Measurements from ENCODE around the gene ARG1.

ARG1 gene

DNA sequence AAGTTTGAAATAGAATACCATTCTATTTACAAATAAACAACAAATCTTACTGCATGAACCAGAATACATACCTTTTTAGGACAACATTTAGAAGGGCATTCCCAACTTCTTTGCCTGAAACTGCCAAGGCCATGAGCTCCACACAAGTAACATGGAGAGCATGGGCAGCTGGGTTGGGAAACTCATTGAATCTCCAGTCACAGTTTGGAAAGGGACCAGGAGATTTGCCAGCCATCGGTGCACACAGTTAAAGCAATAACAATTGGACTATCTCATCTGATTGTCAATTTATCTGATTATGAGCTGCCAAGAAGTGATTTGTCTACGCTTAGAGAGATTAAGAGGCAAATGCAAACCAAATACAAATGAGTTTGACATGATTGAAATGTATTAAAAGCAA lies 19.9 kb downstream of the ARG1 start:
- in situ Hi-C loops (cut with HindIII; ENCODE audit: low pct_ligation_motif_present, low sequenced_read_pairs): no loop called here
- Histone ChIP-seq H3K36me3 (replicated peaks) (peaks cover 72% of the 10 kb centered on the region), H3K27me3 (replicated peaks) (no peaks in the 10 kb centered on the region), H3K27ac (no peak overlapping the region), H3K4me3 (ENCODE audit: low read depth, low read length) (no peak overlapping the region)
- DNase-seq: no peak
- no peak for TF ChIP-seq CTCF (IDR thresholded peaks at IDR 0.05; ENCODE audit: low read depth, low read length, missing control alignments)

- no peak overlapping the region for H3K27ac ChIP-seq
- DNase-seq: no peak
- in situ Hi-C loops (cut with HindIII; ENCODE audit: low pct_ligation_motif_present, low sequenced_read_pairs): no loop called here
- TF ChIP-seq CTCF (IDR thresholded peaks at IDR 0.05; ENCODE audit: low read depth, low read length, missing control alignments): no peak
- no peaks in the 10 kb centered on the region for H3K27me3 ChIP-seq (replicated peaks)
- peaks cover 72% of the 10 kb centered on the region for H3K36me3 ChIP-seq (replicated peaks)
- H3K4me3 ChIP-seq (ENCODE audit: low read depth, low read length): no peak overlapping the region
These were observed 21.0 kb downstream of the ARG1 start for GRCh38 chr6:131594074-131594473.

DNA sequence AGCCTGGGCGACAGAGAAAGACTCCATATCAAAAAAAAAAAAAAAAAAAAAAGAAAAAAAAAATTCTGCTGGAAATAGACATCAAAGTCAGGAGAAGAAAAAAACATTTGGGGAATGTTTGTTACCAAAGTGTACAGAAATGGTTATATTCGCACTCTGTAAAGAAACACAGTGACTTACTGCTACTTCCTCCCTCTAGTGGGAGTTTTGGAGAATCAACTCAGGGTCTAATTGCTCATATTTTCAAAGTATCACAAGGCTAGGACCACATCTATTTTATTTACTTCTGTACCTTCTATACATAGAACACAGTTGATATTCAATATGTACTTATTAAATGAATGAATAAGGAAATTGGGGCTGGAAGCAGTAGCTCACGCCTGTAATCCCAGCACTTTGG lies 24.4 kb downstream of the ARG1 start:
- DNase-seq: no peak
- in situ Hi-C loops (cut with HindIII; ENCODE audit: low pct_ligation_motif_present, low sequenced_read_pairs): no loop called here
- H3K36me3 ChIP-seq (replicated peaks): peaks cover 59% of the 10 kb centered on the region

GRCh38 chr6:131600716-131601115 lies 27.7 kb downstream of the ARG1 start:
- Histone ChIP-seq H3K27ac (no peak overlapping the region), H3K4me3 (ENCODE audit: low read depth, low read length) (no peak overlapping the region), H3K27me3 (replicated peaks) (no peaks in the 10 kb centered on the region), H3K36me3 (replicated peaks) (peaks cover 53% of the 10 kb centered on the region)
- in situ Hi-C loops (cut with HindIII; ENCODE audit: low pct_ligation_motif_present, low sequenced_read_pairs): no loop called here
- no peak for DNase-seq
- no peak for TF ChIP-seq CTCF (IDR thresholded peaks at IDR 0.05; ENCODE audit: low read depth, low read length, missing control alignments)

More for the DNA sequence above, 24.4 kb downstream of the ARG1 start:
- Histone ChIP-seq H3K27ac (no peak overlapping the region), H3K4me3 (ENCODE audit: low read depth, low read length) (no peak overlapping the region), H3K27me3 (replicated peaks) (no peaks in the 10 kb centered on the region)
- peak; percentile 31 for TF ChIP-seq CTCF (IDR thresholded peaks at IDR 0.05; ENCODE audit: low read depth, low read length, missing control alignments)

- no peak overlapping the region for H3K4me3 ChIP-seq (ENCODE audit: low read depth, low read length)
- TF ChIP-seq CTCF (IDR thresholded peaks at IDR 0.05; ENCODE audit: low read depth, low read length, missing control alignments): peak; percentile 18
- peak overlapping the region; percentile 47 for H3K27ac ChIP-seq
- peak; percentile 90 for DNase-seq
- no peaks in the 10 kb centered on the region for H3K27me3 ChIP-seq (replicated peaks)
- in situ Hi-C loops (cut with HindIII; ENCODE audit: low pct_ligation_motif_present, low sequenced_read_pairs): no loop called here
- peaks cover 54% of the 10 kb centered on the region for H3K36me3 ChIP-seq (replicated peaks)
These were observed 29.8 kb downstream of the ARG1 start for GRCh38 chr6:131602781-131603312.

- Histone ChIP-seq H3K27ac (no peak overlapping the region), H3K36me3 (replicated peaks) (peaks cover 49% of the 10 kb centered on the region), H3K4me3 (ENCODE audit: low read depth, low read length) (no peak overlapping the region), H3K27me3 (replicated peaks) (no peaks in the 10 kb centered on the region)
- no peak for DNase-seq
- no peak for TF ChIP-seq CTCF (IDR thresholded peaks at IDR 0.05; ENCODE audit: low read depth, low read length, missing control alignments)
- in situ Hi-C loops (cut with HindIII; ENCODE audit: low pct_ligation_motif_present, low sequenced_read_pairs): no loop called here
These were observed 40.4 kb downstream of the ARG1 start for GRCh38 chr6:131613296-131613925.

All from brain microvascular endothelial cell (primary cell).